ENCODE data around the gene TUB. TPM values are rescaled to one million over a fixed set of nuclear protein-coding genes. Genes with fewer than 3 reads are reported as not detected.

TUB gene
- total RNA-seq, 1 donor from 2014 or later = 15.5 TPM

- DNase-seq (ENCODE audit: low read depth) = no peak
These were observed 37.3 kb upstream of the TUB start for GRCh38 chr11:8043756-8044155.

- no peak for DNase-seq (ENCODE audit: low read depth)
These were observed 35.2 kb upstream of the TUB start for GRCh38 chr11:8045839-8046238.

- no peak for DNase-seq (ENCODE audit: low read depth)
These were observed 33.6 kb upstream of the TUB start for GRCh38 chr11:8047382-8047781.

GRCh38 chr11:8049084-8049483 is 31.9 kb upstream of the TUB start:
- peak; percentile 47 for DNase-seq (ENCODE audit: low read depth)

GRCh38 chr11:8055091-8055835 is 25.7 kb upstream of the TUB start:
- DNase-seq (ENCODE audit: low read depth) = no peak

- no peak for DNase-seq (ENCODE audit: low read depth)
These were observed 25.0 kb upstream of the TUB start for GRCh38 chr11:8055836-8056526.

GRCh38 chr11:8056810-8057463 is 24.1 kb upstream of the TUB start:
- peak; percentile 46 for DNase-seq (ENCODE audit: low read depth)

GRCh38 chr11:8058216-8058615 is 22.8 kb upstream of the TUB start:
- DNase-seq (ENCODE audit: low read depth) = no peak

GRCh38 chr11:8059030-8059429 is 22.0 kb upstream of the TUB start:
- no peak for DNase-seq (ENCODE audit: low read depth)

- DNase-seq (ENCODE audit: low read depth) = no peak
These were observed 21.4 kb upstream of the TUB start for GRCh38 chr11:8059571-8060011.

- DNase-seq (ENCODE audit: low read depth) = no peak
These were observed 20.8 kb upstream of the TUB start for GRCh38 chr11:8060146-8060719.

GRCh38 chr11:8060801-8061554 is 20.0 kb upstream of the TUB start:
- DNase-seq (ENCODE audit: low read depth) = no peak

- DNase-seq (ENCODE audit: low read depth) = no peak
These were observed 19.2 kb upstream of the TUB start for GRCh38 chr11:8061555-8062428.

- DNase-seq (ENCODE audit: low read depth) = no peak
These were observed 18.2 kb upstream of the TUB start for GRCh38 chr11:8062781-8063257.

- DNase-seq (ENCODE audit: low read depth) = peak; percentile 51
These were observed 17.7 kb upstream of the TUB start for GRCh38 chr11:8063324-8063723.

- no peak for DNase-seq (ENCODE audit: low read depth)
These were observed 16.0 kb upstream of the TUB start for GRCh38 chr11:8065031-8065430.

- no peak for DNase-seq (ENCODE audit: low read depth)
These were observed 14.7 kb upstream of the TUB start for GRCh38 chr11:8066036-8066910.

- no peak for DNase-seq (ENCODE audit: low read depth)
These were observed 14.0 kb upstream of the TUB start for GRCh38 chr11:8066911-8067455.

- no peak for DNase-seq (ENCODE audit: low read depth)
These were observed 13.5 kb upstream of the TUB start for GRCh38 chr11:8067567-8067928.

Measured in myocyte (in vitro differentiated cells).